Psoas muscle (tissue), 8 donors: ENCODE results near the gene ARHGAP42. TPM values are rescaled to one million over a fixed set of nuclear protein-coding genes. Genes with fewer than 3 reads are reported as not detected.
"Not testable (repeated sequence)": the region's sequence is repeated elsewhere in the genome, so short reads cannot be mapped to it uniquely, and the experiment has no call there.

ENCODE experiments used
- ATAC-seq, 4 donors: fragments of 200-7000 bp; cut with Tn5 transposase; one replicate each; pipeline ENCODE4 v1.9.1; 2020; ENCODE audit warnings: moderate library complexity in 3 of 4, mild to moderate bottlenecking in 2 of 4
- DNase-seq, 2 donors: peaks; one replicate each; pipeline ENCODE4 v3.0.0-alpha.2; 2020
- H3K27ac ChIP-seq: fragments of 200-600 bp; one replicate; pipeline ENCODE4 v1.8.0; 2022
- H3K27me3 ChIP-seq, 3 donors: fragments of 200-600 bp in 1 of 3; one replicate each; pipeline versions ENCODE4 v1.6.1 to v1.8.0; 2013 to 2022; ENCODE audit warnings: low read length in 2 of 3, mild to moderate bottlenecking in 2 of 3, moderate library complexity in 1 of 3; ENCODE audit not compliant: insufficient read depth in 3 of 3
- H3K36me3 ChIP-seq, 2 donors: fragments of 200-600 bp in 1 of 2; one replicate each; pipeline versions ENCODE4 v1.6.1 to v1.8.0; 2013 to 2022; ENCODE audit warnings: low read depth in 1 of 2, mild to moderate bottlenecking in 1 of 2, moderate library complexity in 1 of 2; ENCODE audit not compliant: insufficient read depth in 1 of 2
- H3K4me1 ChIP-seq: fragments of 200-600 bp; one replicate; pipeline ENCODE4 v1.8.0; 2022
- H3K4me3 ChIP-seq: fragments of 200-600 bp; one replicate; pipeline ENCODE4 v1.8.0; 2022; ENCODE audit warnings: mild to moderate bottlenecking
- H3K9me3 ChIP-seq: fragments of 200-600 bp; one replicate; pipeline ENCODE4 v1.8.0; 2022
- CTCF ChIP-seq: fragments of 200-600 bp; IDR thresholded peaks from one replicate; pipeline ENCODE4 v1.8.0; 2022; ENCODE audit warnings: antibody characterized with exemption
- WGBS, 3 donors: extraction: QIAGEN DNeasy Blood & Tissue Kit; methylation state at CpG; one replicate each; pipeline versions ENCODE4 v1.1.6 to v1.1.7; 2013; 5-methylcytosine and 5-hydroxymethylcytosine counted together
- intact Hi-C, 2 donors: fragments of 100-400 bp; cut with DNase I; formaldehyde crosslinking; loops; one replicate each; pipeline versions ENCODE4 v1.11.0 to v1.14.2; 2022
- polyA plus RNA-seq, 3 donors: library from polyadenylated mRNA; stranded (reverse); fragments of 200-250 nt; gene quantifications; one replicate each; pipeline ENCODE4 v1.2.3, GENCODE V29; 2013
- total RNA-seq, 4 donors: library from RNA; stranded (reverse); fragmentation: NEBNext Ultra II Directional in 2 of 4; extraction: Animal tissue kit (Norgen Biotek cat#: 25700) in 2 of 4; gene quantifications; one replicate each; pipeline versions ENCODE4 v1.2.1 to v1.2.4, GENCODE V29; 2021 to 2023
- donor health status: healthy with polysubstance abuse.
- donor health status: DM: no; HTN: no; CAD: no; lungs with moderate emphysema.
- donor health status: Bipolar disorder and iron deficiency.
- donor health status: healthy.
- donor health status: DM: yes; HTN: yes; CAD: no.
- donor health status: DM: no; HTN: no; CAD: no.
- donor health status: DM: no; HTN: no; CAD: no.
- donor health status: DM: yes; HTN: yes; CAD: no.

ARHGAP42 gene
- total and polyA plus RNA-seq, 7 donors: 3.8 to 12.3 (median 7.2) TPM

- no peak for ATAC-seq
- 71 to 90% (median 86%) methylated on average over 3 of the region's 3 CpGs for WGBS, 3 donors
- H3K27me3 ChIP-seq: no peaks in the 10 kb centered on the region
These were observed 201.7 kb downstream of the ARHGAP42 start for GRCh38 chr11:100888836-100889235.

DNA sequence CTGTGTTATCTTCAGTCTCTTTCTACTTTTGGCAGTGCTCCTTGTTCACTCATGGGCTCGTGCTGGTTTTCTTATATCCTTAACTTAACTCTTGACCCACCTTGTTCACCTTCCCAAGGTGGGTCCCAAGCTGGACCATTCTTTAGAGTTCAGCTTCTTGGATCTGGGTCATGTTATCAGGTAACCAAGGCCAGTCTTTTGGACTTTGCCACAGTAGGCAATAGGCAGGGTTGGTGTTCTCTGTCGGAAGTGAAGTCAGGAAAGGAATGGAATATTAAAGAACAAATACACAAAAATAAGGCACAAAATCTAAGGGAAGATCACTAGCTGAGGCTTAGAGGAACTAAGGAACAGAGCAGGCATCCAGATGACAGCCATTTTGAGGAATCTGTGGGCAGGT lies 202.7 kb downstream of the ARHGAP42 start:
- ATAC-seq (no peak), DNase-seq (no peak)
- Histone ChIP-seq H3K9me3 (no peaks in the 10 kb centered on the region), H3K27me3 (no peaks in the 10 kb centered on the region), H3K27ac (no peak overlapping the region), H3K36me3 (no peaks in the 10 kb centered on the region), H3K4me1 (no peaks in the 10 kb centered on the region), H3K4me3 (no peak overlapping the region)
- intact Hi-C loops: no loop called here
- no peak for TF ChIP-seq CTCF
- 79 to 86% (median 85%) methylated on average over 2 of the region's 2 CpGs for WGBS, 3 donors

More at GRCh38 chr11:100888836-100889235, 201.7 kb downstream of the ARHGAP42 start:
- Histone ChIP-seq H3K9me3 (no peaks in the 10 kb centered on the region), H3K4me3 (no peak overlapping the region), H3K36me3 (no peaks in the 10 kb centered on the region), H3K27ac (no peak overlapping the region), H3K4me1 (no peaks in the 10 kb centered on the region)
- no peak for DNase-seq
- no peak for TF ChIP-seq CTCF
- intact Hi-C loops: no loop called here

DNA sequence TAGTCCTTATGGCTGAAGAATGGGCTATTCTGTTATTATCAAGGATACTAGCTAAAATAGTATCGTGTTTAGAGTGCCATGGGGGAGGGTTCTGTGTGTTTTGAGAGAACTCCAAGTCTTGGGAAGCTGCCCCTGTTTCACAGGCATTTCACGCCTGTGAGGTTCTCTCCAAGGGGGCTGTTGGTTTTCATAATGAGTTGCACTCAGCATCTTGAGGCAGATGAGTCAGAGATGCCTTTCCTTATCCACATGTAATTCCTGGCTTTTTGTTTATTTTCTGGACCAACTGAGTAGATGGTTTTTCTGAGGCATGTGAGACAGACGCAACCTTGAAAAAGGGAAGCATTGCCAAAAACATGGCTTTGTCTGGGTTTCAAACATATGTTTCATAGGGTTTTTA lies 203.7 kb downstream of the ARHGAP42 start:
- no peaks in the 10 kb centered on the region for H3K27me3 ChIP-seq
- H3K4me3 ChIP-seq: no peak overlapping the region
- H3K4me1 ChIP-seq: no peaks in the 10 kb centered on the region
- no peak for ATAC-seq
- no peaks in the 10 kb centered on the region for H3K9me3 ChIP-seq
- no peak overlapping the region for H3K27ac ChIP-seq
- intact Hi-C loops: no loop called here
- WGBS, 3 donors: 47 to 68% (median 49%) methylated on average over 3 of the region's 3 CpGs
- H3K36me3 ChIP-seq: no peaks in the 10 kb centered on the region
- no peak for TF ChIP-seq CTCF
- DNase-seq: no peak

DNA sequence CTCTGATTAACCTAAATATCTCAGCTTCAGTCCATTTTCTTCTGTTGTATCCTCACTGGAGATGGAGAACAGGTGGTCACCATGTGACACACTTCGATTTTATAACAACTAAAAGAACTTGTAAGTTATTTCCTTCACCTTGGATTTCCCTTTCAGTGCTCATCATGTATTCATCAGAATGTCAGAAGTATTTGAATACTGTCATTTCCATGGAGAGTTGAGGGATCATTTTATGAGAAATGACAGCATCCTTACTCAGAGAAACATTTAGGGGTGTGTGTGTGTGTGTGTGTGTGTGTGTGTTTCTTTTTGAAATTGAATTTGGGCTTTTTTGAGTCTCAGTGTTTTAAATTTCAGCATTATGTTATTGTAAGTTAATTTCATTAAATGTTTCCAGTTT lies 205.8 kb downstream of the ARHGAP42 start:
- Histone ChIP-seq H3K27me3 (no peaks in the 10 kb centered on the region), H3K9me3 (no peaks in the 10 kb centered on the region), H3K36me3 (no peaks in the 10 kb centered on the region), H3K27ac (no peak overlapping the region), H3K4me1 (no peaks in the 10 kb centered on the region), H3K4me3 (no peak overlapping the region)
- 58 to 72% (median 63%) methylated on average over 1 of the region's 1 CpG for WGBS, 3 donors
- DNase-seq: no peak
- intact Hi-C loops: no loop called here
- ATAC-seq: no peak
- TF ChIP-seq CTCF: no peak

- no peaks in the 10 kb centered on the region for H3K4me1 ChIP-seq
- no peak overlapping the region for H3K27ac ChIP-seq
- no peaks in the 10 kb centered on the region for H3K27me3 ChIP-seq
- 38 to 56% (median 53%) methylated on average over 1 of the region's 1 CpG for WGBS, 3 donors
- H3K36me3 ChIP-seq: no peaks in the 10 kb centered on the region
- no peak for TF ChIP-seq CTCF
- no peaks in the 10 kb centered on the region for H3K9me3 ChIP-seq
- no peak overlapping the region for H3K4me3 ChIP-seq
- DNase-seq (no peak), ATAC-seq (no peak)
- intact Hi-C loops: no loop called here
These were observed 208.4 kb downstream of the ARHGAP42 start for GRCh38 chr11:100895449-100895848.

DNA sequence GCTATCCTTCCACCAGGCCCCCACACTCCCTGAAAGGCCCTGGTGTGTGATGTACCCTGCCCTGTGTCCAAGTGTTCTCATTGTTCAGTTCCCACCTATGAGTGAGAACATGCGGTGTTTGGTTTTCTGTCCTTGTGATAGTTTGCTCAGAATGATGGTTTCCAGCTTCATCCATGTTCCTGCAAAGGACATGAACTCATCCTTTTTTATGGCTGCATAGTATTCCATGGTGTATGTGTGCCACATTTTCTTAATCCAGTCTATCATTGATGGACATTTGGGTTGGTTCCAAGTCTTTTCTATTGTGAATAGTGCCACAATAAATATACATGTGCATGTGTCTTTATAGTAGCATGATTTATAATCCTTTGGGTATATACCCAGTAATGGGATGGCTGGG lies 208.9 kb downstream of the ARHGAP42 start:
- intact Hi-C loops, H3K4me1 ChIP-seq, ATAC-seq, H3K9me3 ChIP-seq, DNase-seq, H3K27me3 ChIP-seq, H3K36me3 ChIP-seq, H3K4me3 ChIP-seq, H3K27ac ChIP-seq: not testable (repeated sequence)
- WGBS, 3 donors: 92 to 100% (median 100%) methylated on average over 1 of the region's 1 CpG

GRCh38 chr11:100901471-100901870 lies 214.4 kb downstream of the ARHGAP42 start:
- H3K4me1 ChIP-seq, intact Hi-C loops, H3K4me3 ChIP-seq, H3K27me3 ChIP-seq, H3K27ac ChIP-seq, DNase-seq, ATAC-seq, H3K9me3 ChIP-seq, H3K36me3 ChIP-seq: not testable (repeated sequence)
- 84 to 94% (median 90%) methylated on average over 5 of the region's 5 CpGs for WGBS, 3 donors
